HG03439 (cell line): ENCODE measurements around the gene LMF1.

Source experiments
- ATAC-seq: cut with Tn5 transposase; IDR thresholded peaks from one replicate; pipeline ENCODE4 v1.9.1; 2021; ENCODE audit warnings: mild to moderate bottlenecking, moderate library complexity; ENCODE audit not compliant: unreplicated experiment

Gene LMF1

DNA sequence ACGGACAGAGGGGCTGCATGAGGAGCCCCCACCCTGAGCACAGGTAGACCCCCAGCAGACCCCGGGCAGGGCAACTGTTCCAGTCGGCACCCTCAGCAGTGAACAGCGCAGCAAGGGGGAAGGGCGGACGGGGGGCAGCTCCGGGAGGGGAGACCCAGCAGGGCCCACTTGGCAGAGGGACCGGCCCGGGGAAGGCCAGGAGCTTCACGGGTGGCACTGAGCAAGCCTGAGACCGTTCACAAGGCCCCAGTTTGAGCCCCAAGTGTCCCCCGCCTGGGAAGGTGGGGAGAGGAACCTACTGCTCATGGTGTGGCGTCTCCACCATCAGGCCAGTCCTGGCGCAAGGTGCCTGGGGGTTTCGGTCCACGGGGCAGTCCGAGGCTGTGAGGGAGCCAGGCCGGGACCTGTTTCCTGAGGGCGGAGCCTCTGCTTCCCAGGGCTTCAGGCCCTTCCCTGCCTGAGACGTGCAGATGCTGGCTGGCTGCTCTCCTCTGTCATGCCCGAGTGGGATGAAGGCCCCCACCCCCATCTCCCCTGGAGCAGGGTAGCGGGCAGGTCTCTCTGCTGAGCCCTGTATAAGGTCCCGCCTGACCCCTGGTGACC, 115.9 kb downstream of the LMF1 start:
- ATAC-seq: no peak

DNA sequence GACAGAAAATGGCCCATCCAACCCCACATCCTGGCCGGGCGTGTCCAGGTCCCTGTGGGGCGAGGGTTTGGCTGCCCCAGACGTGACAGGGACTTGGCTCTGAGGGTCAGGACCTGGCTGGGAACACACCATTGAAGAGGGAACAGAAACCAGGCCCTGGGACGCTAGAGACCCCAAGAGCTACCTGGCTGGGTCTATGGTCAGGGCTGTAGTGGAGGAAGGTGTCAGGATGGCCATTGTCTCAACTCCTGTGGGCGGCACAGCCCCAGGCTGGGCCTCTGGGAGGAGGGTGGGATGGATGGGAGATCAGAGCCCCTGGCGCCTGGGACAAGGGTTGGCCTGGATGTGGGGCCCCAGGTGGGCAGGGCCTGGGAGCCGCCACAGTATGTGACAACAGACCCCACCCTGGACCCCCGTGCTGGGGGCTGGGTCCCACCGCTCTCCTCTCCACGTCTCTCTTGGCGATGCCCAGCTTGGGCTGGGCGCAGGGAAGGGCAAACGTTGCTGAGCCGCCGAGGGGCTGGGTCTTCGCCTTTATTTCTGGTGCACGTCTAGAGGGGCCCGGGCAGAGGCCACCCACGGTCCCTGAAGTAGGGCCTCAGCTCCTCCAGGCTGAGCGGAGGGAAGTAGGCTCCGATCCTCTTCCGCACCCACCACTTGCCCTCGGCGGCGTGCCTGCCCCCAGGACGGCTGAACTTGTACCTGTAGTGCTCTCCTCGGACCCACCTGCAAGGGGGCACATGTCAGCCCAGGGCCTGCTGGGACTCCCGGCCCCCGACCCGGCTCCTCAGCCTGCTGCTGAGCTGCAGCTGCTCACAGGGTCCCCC, 116.6 kb downstream of the LMF1 start:
- no peak for ATAC-seq

GRCh38 chr16:853306-853705, 117.5 kb downstream of the LMF1 start:
- ATAC-seq: no peak

DNA sequence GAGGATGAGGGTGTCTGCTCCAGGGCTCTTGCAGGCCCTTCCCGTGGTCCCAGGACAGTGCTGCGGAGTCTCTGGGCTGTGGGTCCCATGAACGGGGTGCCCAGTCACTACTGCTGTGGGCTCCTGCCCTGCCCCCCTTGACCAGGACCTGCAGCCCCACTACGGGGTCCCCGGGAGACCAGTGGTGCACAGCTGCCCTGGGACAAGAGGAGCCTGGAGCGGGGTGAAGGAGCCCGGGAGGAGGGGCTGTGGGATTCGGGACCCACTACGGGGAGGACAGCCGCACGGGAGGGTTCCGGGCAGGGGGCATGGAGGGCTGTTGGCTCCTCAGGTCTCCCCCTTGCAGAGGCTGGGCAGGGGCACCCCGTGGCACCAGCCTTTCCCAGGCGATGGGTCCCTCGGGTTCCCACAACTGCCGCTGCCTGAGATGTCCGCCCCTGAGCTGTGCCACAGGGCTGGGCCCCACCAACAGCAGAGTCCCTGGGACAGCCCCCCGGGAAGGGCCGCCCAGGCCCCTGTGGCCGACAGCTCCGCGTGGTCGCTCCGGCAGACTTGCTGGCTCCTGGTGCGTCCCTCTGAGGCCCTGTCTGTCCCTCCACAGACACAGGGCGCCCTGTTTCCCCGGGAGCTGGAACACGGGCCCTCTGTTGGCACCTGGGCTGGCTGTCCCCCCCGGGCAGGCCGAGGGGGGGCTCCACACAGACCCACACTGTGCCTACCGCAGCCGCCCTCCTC, 118.2 kb downstream of the LMF1 start:
- ATAC-seq: no peak

GRCh38 chr16:851871-852270, 118.9 kb downstream of the LMF1 start:
- no peak for ATAC-seq

- no peak for ATAC-seq
These were observed 119.5 kb downstream of the LMF1 start for GRCh38 chr16:851209-851810.

- ATAC-seq: no peak
These were observed 120.1 kb downstream of the LMF1 start for GRCh38 chr16:850668-851067.

- ATAC-seq: no peak
These were observed 122.1 kb downstream of the LMF1 start for GRCh38 chr16:848510-849253.

GRCh38 chr16:847681-848445, 122.9 kb downstream of the LMF1 start:
- no peak for ATAC-seq

DNA sequence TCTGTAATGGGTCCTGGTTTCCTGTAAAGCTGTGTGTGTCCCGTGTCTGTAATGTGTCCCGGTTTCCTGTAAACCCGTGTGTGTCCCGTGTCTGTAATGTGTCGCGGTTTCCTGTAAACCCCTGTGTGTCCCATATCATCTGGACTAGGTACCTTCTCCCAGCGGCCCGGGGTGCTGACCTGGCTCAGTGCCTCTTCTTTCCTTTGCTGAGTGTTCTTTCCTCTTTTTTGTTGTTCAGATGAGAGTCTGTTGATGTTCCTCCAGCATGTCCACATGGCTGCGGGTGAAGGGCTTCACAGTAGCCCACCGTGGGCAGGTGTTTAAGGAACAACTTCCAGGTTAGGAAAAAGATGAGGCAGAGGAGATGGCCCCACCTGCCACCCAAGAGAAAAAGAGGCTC, 123.6 kb downstream of the LMF1 start:
- ATAC-seq: no peak

DNA sequence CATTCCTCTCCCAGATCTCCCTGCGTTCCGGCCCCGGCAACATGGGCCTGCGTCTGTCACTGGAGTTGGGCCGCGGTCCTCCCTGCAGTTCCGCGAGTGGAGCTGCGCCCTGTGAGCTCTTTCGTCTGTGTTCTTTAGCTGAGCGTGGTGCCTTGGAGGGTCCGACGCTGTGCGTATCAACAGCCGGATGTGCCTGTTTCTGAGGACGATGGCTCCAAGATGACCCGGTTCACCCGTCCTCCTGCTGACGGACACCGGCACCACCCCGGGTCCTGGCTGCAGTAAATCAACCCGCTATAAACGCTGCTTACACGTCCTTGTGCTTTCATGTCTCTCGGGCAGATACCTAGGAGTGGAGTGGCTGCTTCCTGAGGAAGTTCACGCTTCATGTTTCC, 125.4 kb downstream of the LMF1 start:
- no peak for ATAC-seq

- no peak for ATAC-seq
These were observed 126.0 kb downstream of the LMF1 start for GRCh38 chr16:844638-845350.

DNA sequence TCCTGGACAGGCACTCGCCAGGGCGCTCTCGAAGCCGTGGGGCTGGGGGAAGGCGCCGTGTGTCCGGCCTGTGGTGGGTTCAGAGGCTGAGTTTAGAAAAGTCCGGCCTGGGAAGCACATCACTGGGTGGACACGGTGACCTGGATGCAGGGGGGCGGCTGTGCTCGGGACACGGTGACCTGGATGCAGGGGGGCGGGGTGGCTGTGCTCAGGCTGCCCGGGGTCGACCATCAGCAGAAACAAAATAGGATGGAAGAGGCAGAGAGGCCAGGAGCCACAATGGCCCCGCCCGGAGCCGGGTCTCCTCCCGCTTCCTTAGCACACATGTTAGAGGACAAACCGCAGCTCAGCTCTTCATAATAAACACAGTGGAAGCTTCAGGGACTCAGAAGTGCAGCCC, 127.0 kb downstream of the LMF1 start:
- ATAC-seq: no peak

DNA sequence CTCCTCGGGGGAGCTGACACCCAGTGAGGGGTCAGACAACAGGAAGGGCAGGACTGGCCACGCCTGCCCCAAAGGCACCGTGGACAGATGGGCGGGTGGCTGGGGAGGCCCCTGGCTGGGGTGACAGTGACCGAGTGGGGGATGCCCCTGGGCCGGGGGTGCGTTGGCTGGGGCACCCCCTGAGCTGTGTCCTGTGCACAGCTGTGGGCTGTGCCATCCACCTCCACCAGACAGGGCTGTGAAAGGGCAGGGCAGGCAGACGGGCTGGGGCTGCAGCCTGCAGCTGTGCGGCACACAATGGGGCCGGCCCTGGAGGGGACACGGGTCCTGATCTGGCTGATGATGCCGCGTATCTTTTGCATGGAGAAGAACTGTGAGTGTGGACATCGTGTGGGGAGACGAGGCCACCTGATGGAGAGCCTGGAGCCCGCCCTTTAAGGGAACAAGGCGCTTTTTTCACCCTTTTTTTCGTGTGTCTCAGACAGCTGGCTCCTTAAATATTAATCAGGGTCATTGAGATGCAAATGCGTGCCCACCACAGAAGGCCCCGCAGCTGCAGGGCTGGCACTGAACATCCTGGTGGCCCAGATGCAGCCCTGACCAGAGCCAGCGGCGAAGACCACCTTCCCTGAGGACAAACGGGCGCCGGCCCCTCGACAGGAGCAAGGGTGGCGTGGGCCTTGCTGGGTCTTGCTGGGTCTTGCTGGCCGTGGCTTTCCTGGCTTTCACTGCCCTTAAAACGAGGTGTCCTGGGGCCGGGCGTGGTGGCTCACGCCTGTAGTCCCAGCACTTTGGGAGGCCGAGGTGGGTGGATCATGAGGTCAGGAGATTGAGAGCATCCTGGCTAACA, 127.8 kb downstream of the LMF1 start:
- ATAC-seq: no peak

GRCh38 chr16:842061-842476, 128.7 kb downstream of the LMF1 start:
- no peak for ATAC-seq

DNA sequence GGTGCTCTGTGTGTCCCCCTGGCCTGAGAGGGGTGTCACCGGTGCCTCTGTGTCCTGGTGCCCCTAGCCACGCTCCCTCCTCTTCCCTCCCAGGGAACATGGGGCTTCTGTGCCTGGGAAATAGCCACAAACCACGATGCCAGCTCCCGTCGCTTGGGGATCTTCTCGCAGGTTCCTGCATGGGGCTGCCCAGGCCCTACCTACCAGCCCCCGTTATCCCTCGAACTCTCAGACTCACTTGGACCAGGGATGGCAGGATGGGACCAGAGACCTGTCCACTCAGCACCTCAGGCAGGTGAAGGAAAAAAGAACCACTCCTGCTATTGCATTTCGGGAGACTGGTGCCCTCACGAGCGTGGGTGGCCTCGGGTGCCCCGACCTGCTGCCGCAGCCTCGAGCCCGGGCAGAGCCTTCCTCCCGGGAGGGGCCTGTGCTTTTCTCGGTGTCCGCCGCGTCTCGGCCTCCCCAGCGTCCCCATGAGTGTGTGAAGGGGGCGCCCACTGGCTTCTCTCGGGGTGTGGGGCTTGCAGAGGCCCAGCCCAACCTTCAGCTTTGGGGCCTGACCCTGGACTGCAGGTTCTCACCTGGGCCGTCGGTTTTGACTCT, 129.2 kb downstream of the LMF1 start:
- ATAC-seq: no peak

GRCh38 chr16:840561-841454, 130.0 kb downstream of the LMF1 start:
- ATAC-seq: no peak
